ENCODE measurements around the gene KCTD20. TPM values are rescaled to one million over a fixed set of nuclear protein-coding genes. Genes with fewer than 3 reads are reported as not detected.

Gene KCTD20
- total RNA-seq, 1 experiment from 2014 or later: 23.7 TPM

DNA sequence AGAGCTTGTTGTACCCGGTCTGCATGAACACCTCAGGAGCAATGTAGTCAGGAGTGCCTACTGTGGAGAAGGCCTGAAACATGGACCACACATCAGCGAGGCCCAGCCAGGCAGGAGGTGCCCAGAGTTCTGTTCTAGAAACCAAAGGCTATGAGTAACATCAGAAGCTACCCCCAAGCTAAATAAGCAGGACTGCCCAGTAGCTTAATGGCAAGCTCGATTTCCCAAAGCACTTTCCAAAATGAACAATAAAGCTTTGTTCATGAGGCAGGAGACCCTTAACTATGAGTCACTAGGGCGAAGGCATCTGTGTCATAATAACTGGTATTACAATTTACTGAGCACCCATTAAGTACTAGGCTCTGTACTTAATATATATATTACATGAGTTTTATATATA lies 57.1 kb downstream of the KCTD20 start:
- no peaks in the 10 kb centered on the region for H3K79me2 ChIP-seq (ENCODE audit: insufficient read depth, low read length)
- H2AFZ ChIP-seq (ENCODE audit: low read depth, low read length, poor library complexity, severe bottlenecking): no peak overlapping the region
- CTCF ChIA-PET: no interaction called here
- no peaks in the 10 kb centered on the region for H3K27me3 ChIP-seq (ENCODE audit: insufficient read depth, low read length)
- DNase-seq (ENCODE audit: low read depth, low spot score): no peak
- ATAC-seq: no peak
- H3K9me2 ChIP-seq (ENCODE audit: insufficient read depth): no peaks in the 10 kb centered on the region
- no peaks in the 10 kb centered on the region for H3K9me3 ChIP-seq (ENCODE audit: control insufficient read depth in 1 of 2, insufficient read depth in 1 of 2, low read depth in 1 of 2, low read length in 2 of 2)
- H3K4me1 ChIP-seq (ENCODE audit: control insufficient read depth in 1 of 2, insufficient read depth in 2 of 2, low read length in 2 of 2): no peaks in the 10 kb centered on the region
- H3K9ac ChIP-seq (ENCODE audit: low read length): no peak overlapping the region
- H3K27ac ChIP-seq (ENCODE audit: low read depth, low read length): no peak overlapping the region
- no peaks in the 10 kb centered on the region for H4K20me1 ChIP-seq (ENCODE audit: insufficient read depth)
- no peak overlapping the region for H3K4me2 ChIP-seq (ENCODE audit: low read length)
- TF ChIP-seq CEBPB (IDR thresholded peaks at IDR 0.05; ENCODE audit: low read depth) (no peak), CBX3 (IDR thresholded peaks at IDR 0.05; ENCODE audit: low read depth) (no peak), SRF (IDR thresholded peaks at IDR 0.05; ENCODE audit: low read depth) (no peak), EZH2phosphoT487 (IDR thresholded peaks at IDR 0.05; ENCODE audit: borderline replicate concordance) (no peak), EZH2 (IDR thresholded peaks at IDR 0.05) (no peak), EGR1 (IDR thresholded peaks at IDR 0.05; ENCODE audit: low read depth) (no peak), JUND (IDR thresholded peaks at IDR 0.05) (no peak), ELF1 (IDR thresholded peaks at IDR 0.05; ENCODE audit: borderline replicate concordance, low read depth) (no peak), RAD21 (IDR thresholded peaks at IDR 0.05; ENCODE audit: low read depth) (no peak), POLR2AphosphoS5 (IDR thresholded peaks at IDR 0.05; ENCODE audit: low read depth, low read length) (no peak), SIN3A (IDR thresholded peaks at IDR 0.05; ENCODE audit: low read depth) (no peak), YY1 (IDR thresholded peaks at IDR 0.05; ENCODE audit: extremely low read depth, insufficient replicate concordance, low read depth, low read length) (no peak)
- TF ChIP-seq, protein P1, sequence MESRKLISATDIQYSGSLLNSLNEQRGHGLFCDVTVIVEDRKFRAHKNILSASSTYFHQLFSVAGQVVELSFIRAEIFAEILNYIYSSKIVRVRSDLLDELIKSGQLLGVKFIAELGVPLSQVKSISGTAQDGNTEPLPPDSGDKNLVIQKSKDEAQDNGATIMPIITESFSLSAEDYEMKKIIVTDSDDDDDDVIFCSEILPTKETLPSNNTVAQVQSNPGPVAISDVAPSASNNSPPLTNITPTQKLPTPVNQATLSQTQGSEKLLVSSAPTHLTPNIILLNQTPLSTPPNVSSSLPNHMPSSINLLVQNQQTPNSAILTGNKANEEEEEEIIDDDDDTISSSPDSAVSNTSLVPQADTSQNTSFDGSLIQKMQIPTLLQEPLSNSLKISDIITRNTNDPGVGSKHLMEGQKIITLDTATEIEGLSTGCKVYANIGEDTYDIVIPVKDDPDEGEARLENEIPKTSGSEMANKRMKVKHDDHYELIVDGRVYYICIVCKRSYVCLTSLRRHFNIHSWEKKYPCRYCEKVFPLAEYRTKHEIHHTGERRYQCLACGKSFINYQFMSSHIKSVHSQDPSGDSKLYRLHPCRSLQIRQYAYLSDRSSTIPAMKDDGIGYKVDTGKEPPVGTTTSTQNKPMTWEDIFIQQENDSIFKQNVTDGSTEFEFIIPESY (IDR thresholded peaks at IDR 0.05; ENCODE audit: extremely low read depth, insufficient replicate concordance, low read length): no peak
- TF ChIP-seq, protein P2, sequence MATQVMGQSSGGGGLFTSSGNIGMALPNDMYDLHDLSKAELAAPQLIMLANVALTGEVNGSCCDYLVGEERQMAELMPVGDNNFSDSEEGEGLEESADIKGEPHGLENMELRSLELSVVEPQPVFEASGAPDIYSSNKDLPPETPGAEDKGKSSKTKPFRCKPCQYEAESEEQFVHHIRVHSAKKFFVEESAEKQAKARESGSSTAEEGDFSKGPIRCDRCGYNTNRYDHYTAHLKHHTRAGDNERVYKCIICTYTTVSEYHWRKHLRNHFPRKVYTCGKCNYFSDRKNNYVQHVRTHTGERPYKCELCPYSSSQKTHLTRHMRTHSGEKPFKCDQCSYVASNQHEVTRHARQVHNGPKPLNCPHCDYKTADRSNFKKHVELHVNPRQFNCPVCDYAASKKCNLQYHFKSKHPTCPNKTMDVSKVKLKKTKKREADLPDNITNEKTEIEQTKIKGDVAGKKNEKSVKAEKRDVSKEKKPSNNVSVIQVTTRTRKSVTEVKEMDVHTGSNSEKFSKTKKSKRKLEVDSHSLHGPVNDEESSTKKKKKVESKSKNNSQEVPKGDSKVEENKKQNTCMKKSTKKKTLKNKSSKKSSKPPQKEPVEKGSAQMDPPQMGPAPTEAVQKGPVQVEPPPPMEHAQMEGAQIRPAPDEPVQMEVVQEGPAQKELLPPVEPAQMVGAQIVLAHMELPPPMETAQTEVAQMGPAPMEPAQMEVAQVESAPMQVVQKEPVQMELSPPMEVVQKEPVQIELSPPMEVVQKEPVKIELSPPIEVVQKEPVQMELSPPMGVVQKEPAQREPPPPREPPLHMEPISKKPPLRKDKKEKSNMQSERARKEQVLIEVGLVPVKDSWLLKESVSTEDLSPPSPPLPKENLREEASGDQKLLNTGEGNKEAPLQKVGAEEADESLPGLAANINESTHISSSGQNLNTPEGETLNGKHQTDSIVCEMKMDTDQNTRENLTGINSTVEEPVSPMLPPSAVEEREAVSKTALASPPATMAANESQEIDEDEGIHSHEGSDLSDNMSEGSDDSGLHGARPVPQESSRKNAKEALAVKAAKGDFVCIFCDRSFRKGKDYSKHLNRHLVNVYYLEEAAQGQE (IDR thresholded peaks at IDR 0.05; ENCODE audit: low read depth): no peak
- TF ChIP-seq, protein P3, sequence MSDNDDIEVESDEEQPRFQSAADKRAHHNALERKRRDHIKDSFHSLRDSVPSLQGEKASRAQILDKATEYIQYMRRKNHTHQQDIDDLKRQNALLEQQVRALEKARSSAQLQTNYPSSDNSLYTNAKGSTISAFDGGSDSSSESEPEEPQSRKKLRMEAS (IDR thresholded peaks at IDR 0.05): no peak
- TF ChIP-seq, protein P4, sequence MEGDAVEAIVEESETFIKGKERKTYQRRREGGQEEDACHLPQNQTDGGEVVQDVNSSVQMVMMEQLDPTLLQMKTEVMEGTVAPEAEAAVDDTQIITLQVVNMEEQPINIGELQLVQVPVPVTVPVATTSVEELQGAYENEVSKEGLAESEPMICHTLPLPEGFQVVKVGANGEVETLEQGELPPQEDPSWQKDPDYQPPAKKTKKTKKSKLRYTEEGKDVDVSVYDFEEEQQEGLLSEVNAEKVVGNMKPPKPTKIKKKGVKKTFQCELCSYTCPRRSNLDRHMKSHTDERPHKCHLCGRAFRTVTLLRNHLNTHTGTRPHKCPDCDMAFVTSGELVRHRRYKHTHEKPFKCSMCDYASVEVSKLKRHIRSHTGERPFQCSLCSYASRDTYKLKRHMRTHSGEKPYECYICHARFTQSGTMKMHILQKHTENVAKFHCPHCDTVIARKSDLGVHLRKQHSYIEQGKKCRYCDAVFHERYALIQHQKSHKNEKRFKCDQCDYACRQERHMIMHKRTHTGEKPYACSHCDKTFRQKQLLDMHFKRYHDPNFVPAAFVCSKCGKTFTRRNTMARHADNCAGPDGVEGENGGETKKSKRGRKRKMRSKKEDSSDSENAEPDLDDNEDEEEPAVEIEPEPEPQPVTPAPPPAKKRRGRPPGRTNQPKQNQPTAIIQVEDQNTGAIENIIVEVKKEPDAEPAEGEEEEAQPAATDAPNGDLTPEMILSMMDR (IDR thresholded peaks at IDR 0.05 in 2 of 3, conservative IDR thresholded peaks at IDR 0.05 in 1 of 3; ENCODE audit: borderline replicate concordance in 1 of 3, insufficient read depth in 1 of 3, low read depth in 2 of 3, low read length in 2 of 3): no peak
- RAD21 ChIA-PET (ENCODE audit: low non-redundant PET in 1 of 2, low total read pairs in 2 of 2, uncharacterized antibody in 2 of 2, unreplicated experiment in 2 of 2): no interaction called here
- H3K36me3 ChIP-seq (ENCODE audit: control insufficient read depth in 1 of 2, insufficient read depth in 2 of 2, low read length in 2 of 2): peaks cover 17 to 18% of the 10 kb centered on the region in 2 experiments
- intact Hi-C loops (cut with micrococcal nuclease): no loop called here
- no TSS peak for BruUV-seq (replicated peaks)
- H3K4me3 ChIP-seq (replicated peaks in 1 of 2; ENCODE audit: low read depth in 1 of 2, low read length in 2 of 2): no peak overlapping the region
- POLR2A ChIA-PET: no interaction called here

Measured in HCT116 (cell line).